Measurements from ENCODE around the gene MOGAT2. TPM values are rescaled to one million over a fixed set of nuclear protein-coding genes. Genes with fewer than 3 reads are reported as not detected.
"Not testable (repeated sequence)": the region's sequence is repeated elsewhere in the genome, so short reads cannot be mapped to it uniquely, and the experiment has no call there.

MOGAT2 gene
- total and polyA plus RNA-seq, 2 donors = 0.14 to 0.27 TPM

- Histone ChIP-seq H3K27ac (ENCODE audit: low read depth in 1 of 2, low read length in 1 of 2) (no peak overlapping the region), H3K36me3 (ENCODE audit: control insufficient read depth in 2 of 2, insufficient read depth in 2 of 2, low read length in 1 of 2) (no peaks in the 10 kb centered on the region), H3K27me3 (ENCODE audit: control insufficient read depth in 2 of 2, insufficient read depth in 1 of 2, low read length in 1 of 2) (no peaks in the 10 kb centered on the region), H3K4me1 (ENCODE audit: control insufficient read depth in 2 of 2, insufficient read depth in 2 of 2, low read length in 2 of 2) (peaks cover 0 to 18% of the 10 kb centered on the region in 2 donors), H3K4me3 (ENCODE audit: low read length in 2 of 2) (no peak overlapping the region), H3K9me3 (ENCODE audit: control insufficient read depth in 2 of 2, insufficient read depth in 1 of 2, low read length in 1 of 2) (no peaks in the 10 kb centered on the region)
- WGBS = 96% methylated on average over 5 of the region's 5 CpGs
- DNase-seq (ENCODE audit: low read depth in 6 of 9, low spot score in 9 of 9) = no peak
Measured at GRCh38 chr11:75731095-75731494, 13.5 kb downstream of the MOGAT2 start.

- no peak overlapping the region for H3K4me3 ChIP-seq (ENCODE audit: low read length in 2 of 2)
Measured at GRCh38 chr11:75733071-75733430, 15.4 kb downstream of the MOGAT2 start.

GRCh38 chr11:75733431-75734107 lies 15.9 kb downstream of the MOGAT2 start:
- no peak for DNase-seq (ENCODE audit: low read depth in 6 of 9, low spot score in 9 of 9)
- H3K36me3 ChIP-seq (ENCODE audit: control insufficient read depth in 2 of 2, insufficient read depth in 2 of 2, low read length in 1 of 2) = no peaks in the 10 kb centered on the region
- H3K9me3 ChIP-seq (ENCODE audit: control insufficient read depth in 2 of 2, insufficient read depth in 1 of 2, low read length in 1 of 2) = no peaks in the 10 kb centered on the region
- no peaks in the 10 kb centered on the region for H3K27me3 ChIP-seq (ENCODE audit: control insufficient read depth in 2 of 2, insufficient read depth in 1 of 2, low read length in 1 of 2)
- no peak overlapping the region for H3K27ac ChIP-seq (ENCODE audit: low read depth in 1 of 2, low read length in 1 of 2)
- WGBS = 89% methylated on average over 5 of the region's 5 CpGs
- peaks cover 0 to 18% of the 10 kb centered on the region in 2 donors for H3K4me1 ChIP-seq (ENCODE audit: control insufficient read depth in 2 of 2, insufficient read depth in 2 of 2, low read length in 2 of 2)
- no peak overlapping the region for H3K4me3 ChIP-seq (ENCODE audit: low read length in 2 of 2)

More at GRCh38 chr11:75733071-75733430, 15.4 kb downstream of the MOGAT2 start:
- no peak for DNase-seq (ENCODE audit: low read depth in 6 of 9, low spot score in 9 of 9)
- H3K36me3 ChIP-seq (ENCODE audit: control insufficient read depth in 2 of 2, insufficient read depth in 2 of 2, low read length in 1 of 2) = no peaks in the 10 kb centered on the region
- peaks cover 0 to 18% of the 10 kb centered on the region in 2 donors for H3K4me1 ChIP-seq (ENCODE audit: control insufficient read depth in 2 of 2, insufficient read depth in 2 of 2, low read length in 2 of 2)
- H3K27ac ChIP-seq (ENCODE audit: low read depth in 1 of 2, low read length in 1 of 2) = no peak overlapping the region
- H3K27me3 ChIP-seq (ENCODE audit: control insufficient read depth in 2 of 2, insufficient read depth in 1 of 2, low read length in 1 of 2) = no peaks in the 10 kb centered on the region
- H3K9me3 ChIP-seq (ENCODE audit: control insufficient read depth in 2 of 2, insufficient read depth in 1 of 2, low read length in 1 of 2) = no peaks in the 10 kb centered on the region
- 98% methylated on average over 8 of the region's 8 CpGs for WGBS

- Histone ChIP-seq H3K9me3 (ENCODE audit: control insufficient read depth in 2 of 2, insufficient read depth in 1 of 2, low read length in 1 of 2) (no peaks in the 10 kb centered on the region), H3K4me3 (ENCODE audit: low read length in 2 of 2) (no peak overlapping the region), H3K4me1 (ENCODE audit: control insufficient read depth in 2 of 2, insufficient read depth in 2 of 2, low read length in 2 of 2) (peaks cover 0 to 18% of the 10 kb centered on the region in 2 donors), H3K36me3 (ENCODE audit: control insufficient read depth in 2 of 2, insufficient read depth in 2 of 2, low read length in 1 of 2) (no peaks in the 10 kb centered on the region), H3K27me3 (ENCODE audit: control insufficient read depth in 2 of 2, insufficient read depth in 1 of 2, low read length in 1 of 2) (no peaks in the 10 kb centered on the region), H3K27ac (ENCODE audit: low read depth in 1 of 2, low read length in 1 of 2) (peak overlapping the region in 1 of 2 donors; percentile 2)
- DNase-seq (ENCODE audit: low read depth in 6 of 9, low spot score in 9 of 9) = peak in 8 of 9 donors; percentile 12 to 60 (median 30)
- 87% methylated on average over 5 of the region's 5 CpGs for WGBS
Measured at GRCh38 chr11:75734491-75735180, 17.0 kb downstream of the MOGAT2 start.

- 96% methylated on average over 4 of the region's 4 CpGs for WGBS
- no peaks in the 10 kb centered on the region for H3K36me3 ChIP-seq (ENCODE audit: control insufficient read depth in 2 of 2, insufficient read depth in 2 of 2, low read length in 1 of 2)
- peaks cover 0 to 18% of the 10 kb centered on the region in 2 donors for H3K4me1 ChIP-seq (ENCODE audit: control insufficient read depth in 2 of 2, insufficient read depth in 2 of 2, low read length in 2 of 2)
- DNase-seq (ENCODE audit: low read depth in 6 of 9, low spot score in 9 of 9) = no peak
- H3K27ac ChIP-seq (ENCODE audit: low read depth in 1 of 2, low read length in 1 of 2) = no peak overlapping the region
- H3K27me3 ChIP-seq (ENCODE audit: control insufficient read depth in 2 of 2, insufficient read depth in 1 of 2, low read length in 1 of 2) = no peaks in the 10 kb centered on the region
- H3K4me3 ChIP-seq (ENCODE audit: low read length in 2 of 2) = no peak overlapping the region
- no peaks in the 10 kb centered on the region for H3K9me3 ChIP-seq (ENCODE audit: control insufficient read depth in 2 of 2, insufficient read depth in 1 of 2, low read length in 1 of 2)
Measured at GRCh38 chr11:75735181-75735845, 17.7 kb downstream of the MOGAT2 start.

- 96% methylated on average over 6 of the region's 6 CpGs for WGBS
Measured at GRCh38 chr11:75737314-75737713, 19.7 kb downstream of the MOGAT2 start.

GRCh38 chr11:75740681-75741080 lies 23.0 kb downstream of the MOGAT2 start:
- Histone ChIP-seq H3K4me1 (ENCODE audit: control insufficient read depth in 2 of 2, insufficient read depth in 2 of 2, low read length in 2 of 2) (peaks cover 0 to 2% of the 10 kb centered on the region in 2 donors), H3K9me3 (ENCODE audit: control insufficient read depth in 2 of 2, insufficient read depth in 1 of 2, low read length in 1 of 2) (no peaks in the 10 kb centered on the region), H3K4me3 (ENCODE audit: low read length in 2 of 2) (no peak overlapping the region), H3K27ac (ENCODE audit: low read depth in 1 of 2, low read length in 1 of 2) (no peak overlapping the region), H3K27me3 (ENCODE audit: control insufficient read depth in 2 of 2, insufficient read depth in 1 of 2, low read length in 1 of 2) (no peaks in the 10 kb centered on the region), H3K36me3 (ENCODE audit: control insufficient read depth in 2 of 2, insufficient read depth in 2 of 2, low read length in 1 of 2) (no peaks in the 10 kb centered on the region)
- 95% methylated on average over 1 of the region's 1 CpG for WGBS
- no peak for DNase-seq (ENCODE audit: low read depth in 6 of 9, low spot score in 9 of 9)

More at GRCh38 chr11:75737314-75737713, 19.7 kb downstream of the MOGAT2 start:
- Histone ChIP-seq H3K9me3 (ENCODE audit: control insufficient read depth in 2 of 2, insufficient read depth in 1 of 2, low read length in 1 of 2) (no peaks in the 10 kb centered on the region), H3K4me3 (ENCODE audit: low read length in 2 of 2) (no peak overlapping the region), H3K27ac (ENCODE audit: low read depth in 1 of 2, low read length in 1 of 2) (no peak overlapping the region), H3K36me3 (ENCODE audit: control insufficient read depth in 2 of 2, insufficient read depth in 2 of 2, low read length in 1 of 2) (no peaks in the 10 kb centered on the region), H3K27me3 (ENCODE audit: control insufficient read depth in 2 of 2, insufficient read depth in 1 of 2, low read length in 1 of 2) (no peaks in the 10 kb centered on the region), H3K4me1 (ENCODE audit: control insufficient read depth in 2 of 2, insufficient read depth in 2 of 2, low read length in 2 of 2) (peaks cover 0 to 18% of the 10 kb centered on the region in 2 donors)
- no peak for DNase-seq (ENCODE audit: low read depth in 6 of 9, low spot score in 9 of 9)

- H3K4me3 ChIP-seq (ENCODE audit: low read length in 2 of 2); H3K36me3 ChIP-seq (ENCODE audit: control insufficient read depth in 2 of 2, insufficient read depth in 2 of 2, low read length in 1 of 2); H3K9me3 ChIP-seq (ENCODE audit: control insufficient read depth in 2 of 2, insufficient read depth in 1 of 2, low read length in 1 of 2); H3K27me3 ChIP-seq (ENCODE audit: control insufficient read depth in 2 of 2, insufficient read depth in 1 of 2, low read length in 1 of 2); DNase-seq (ENCODE audit: low read depth in 6 of 9, low spot score in 9 of 9); H3K4me1 ChIP-seq (ENCODE audit: control insufficient read depth in 2 of 2, insufficient read depth in 2 of 2, low read length in 2 of 2); H3K27ac ChIP-seq (ENCODE audit: low read depth in 1 of 2, low read length in 1 of 2): not testable (repeated sequence)
- WGBS = 94% methylated on average over 4 of the region's 4 CpGs
Measured at GRCh38 chr11:75743159-75743558, 25.5 kb downstream of the MOGAT2 start.
